ENCODE measurements around the gene RIC8B.

- no peak for TF ChIP-seq CTCF (IDR thresholded peaks at IDR 0.05; ENCODE audit: insufficient read depth, low read depth, low read length)
- TF ChIP-seq EZH2 (IDR thresholded peaks at IDR 0.05; ENCODE audit: insufficient read depth, low read length) = no peak
Observed at GRCh38 chr12:106917503-106917902, 143.0 kb downstream of the RIC8B start.

All from astrocyte (in vitro differentiated cells and primary cell).